ENCODE measurements around the gene ALDOA. TPM values are rescaled to one million over a fixed set of nuclear protein-coding genes. Genes with fewer than 3 reads are reported as not detected.
"Not testable (repeated sequence)": the region's sequence is repeated elsewhere in the genome, so short reads cannot be mapped to it uniquely, and the experiment has no call there.

Gene ALDOA
- total and polyA plus RNA-seq, 2 experiments from 2014 or later, result 397 to 882 TPM

DNA sequence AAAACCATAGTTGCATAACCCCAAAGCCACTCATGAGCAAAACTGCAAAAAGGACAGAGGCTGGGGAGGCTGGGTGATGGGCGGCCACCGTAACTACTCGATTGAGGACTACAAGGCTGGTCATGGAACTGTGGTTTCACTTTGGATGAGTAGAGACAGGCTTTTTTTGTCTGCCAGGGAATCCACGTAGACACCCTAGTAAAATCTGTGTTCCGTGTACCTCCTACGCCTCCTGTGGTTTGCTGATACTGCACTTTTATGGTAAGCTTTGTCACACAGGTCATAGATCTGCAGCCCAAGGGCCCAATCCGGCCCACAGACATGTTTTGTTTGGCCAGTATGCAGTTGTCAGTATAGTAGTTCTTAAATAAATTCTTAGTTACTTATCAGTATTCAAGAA, 32.3 kb upstream of the ALDOA start:
- no peak overlapping the region for H2AFZ ChIP-seq
- H3K27me3 ChIP-seq, result peaks cover 54% of the 10 kb centered on the region
- DNase-seq (ENCODE audit: low spot score), result no peak
- H3K4me3 ChIP-seq, result no peak overlapping the region
- H3K4me1 ChIP-seq (ENCODE audit: insufficient read depth), result peaks cover 7% of the 10 kb centered on the region
- H3K36me3 ChIP-seq (replicated peaks; ENCODE audit: insufficient read depth, low read depth), result no peaks in the 10 kb centered on the region
- H3K9me2 ChIP-seq (replicated peaks; ENCODE audit: insufficient read depth), result no peaks in the 10 kb centered on the region
- no peak for TF ChIP-seq EZH2phosphoT487 (IDR thresholded peaks at IDR 0.05; ENCODE audit: low read depth, severe bottlenecking, unreplicated experiment)
- TF ChIP-seq EZH2 (IDR thresholded peaks at IDR 0.05; ENCODE audit: borderline replicate concordance), result no peak
- TF ChIP-seq, protein P1, sequence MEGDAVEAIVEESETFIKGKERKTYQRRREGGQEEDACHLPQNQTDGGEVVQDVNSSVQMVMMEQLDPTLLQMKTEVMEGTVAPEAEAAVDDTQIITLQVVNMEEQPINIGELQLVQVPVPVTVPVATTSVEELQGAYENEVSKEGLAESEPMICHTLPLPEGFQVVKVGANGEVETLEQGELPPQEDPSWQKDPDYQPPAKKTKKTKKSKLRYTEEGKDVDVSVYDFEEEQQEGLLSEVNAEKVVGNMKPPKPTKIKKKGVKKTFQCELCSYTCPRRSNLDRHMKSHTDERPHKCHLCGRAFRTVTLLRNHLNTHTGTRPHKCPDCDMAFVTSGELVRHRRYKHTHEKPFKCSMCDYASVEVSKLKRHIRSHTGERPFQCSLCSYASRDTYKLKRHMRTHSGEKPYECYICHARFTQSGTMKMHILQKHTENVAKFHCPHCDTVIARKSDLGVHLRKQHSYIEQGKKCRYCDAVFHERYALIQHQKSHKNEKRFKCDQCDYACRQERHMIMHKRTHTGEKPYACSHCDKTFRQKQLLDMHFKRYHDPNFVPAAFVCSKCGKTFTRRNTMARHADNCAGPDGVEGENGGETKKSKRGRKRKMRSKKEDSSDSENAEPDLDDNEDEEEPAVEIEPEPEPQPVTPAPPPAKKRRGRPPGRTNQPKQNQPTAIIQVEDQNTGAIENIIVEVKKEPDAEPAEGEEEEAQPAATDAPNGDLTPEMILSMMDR (IDR thresholded peaks at IDR 0.05; ENCODE audit: poor library complexity), result no peak
- no peaks in the 10 kb centered on the region for H4K20me1 ChIP-seq (ENCODE audit: insufficient read depth, poor library complexity, severe bottlenecking)
- no peaks in the 10 kb centered on the region for H3K9me3 ChIP-seq (ENCODE audit: low read depth)
- WGBS (ENCODE audit: low lambda C conversion rate, missing lambda C conversion rate), result 79% methylated on average over 7 of the region's 7 CpGs
- H3K27ac ChIP-seq, result no peak overlapping the region
- no peak overlapping the region for H3K4me2 ChIP-seq
- no peaks in the 10 kb centered on the region for H3K79me2 ChIP-seq

DNA sequence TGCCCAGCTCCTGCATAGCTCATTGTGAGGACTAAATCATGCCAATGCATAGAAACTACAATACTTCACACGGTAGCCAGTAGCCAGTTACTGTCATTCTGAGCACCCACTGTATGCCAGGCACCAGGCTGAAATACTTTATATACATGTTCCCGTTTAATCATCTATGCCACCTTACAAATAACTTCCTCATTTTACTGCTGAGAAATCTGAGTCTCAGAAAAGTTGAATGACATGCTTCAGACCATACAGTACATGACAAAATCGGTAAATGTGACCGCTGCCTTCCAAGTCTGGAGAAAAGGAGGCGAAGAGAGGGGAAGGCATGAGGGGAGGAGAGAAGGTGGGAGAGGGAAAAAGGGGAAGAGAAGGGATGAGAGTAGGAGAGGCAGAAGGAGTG, 25.3 kb upstream of the ALDOA start:
- Histone ChIP-seq H3K9me3 (ENCODE audit: low read depth) (no peaks in the 10 kb centered on the region), H3K4me3 (no peak overlapping the region), H3K4me1 (ENCODE audit: insufficient read depth) (no peaks in the 10 kb centered on the region), H2AFZ (no peak overlapping the region), H3K27me3 (peaks cover 4% of the 10 kb centered on the region), H4K20me1 (ENCODE audit: insufficient read depth, poor library complexity, severe bottlenecking) (no peaks in the 10 kb centered on the region), H3K79me2 (no peaks in the 10 kb centered on the region), H3K27ac (no peak overlapping the region), H3K9me2 (replicated peaks; ENCODE audit: insufficient read depth) (no peaks in the 10 kb centered on the region), H3K36me3 (replicated peaks; ENCODE audit: insufficient read depth, low read depth) (no peaks in the 10 kb centered on the region), H3K4me2 (no peak overlapping the region)
- no peak for TF ChIP-seq EZH2phosphoT487 (IDR thresholded peaks at IDR 0.05; ENCODE audit: low read depth, severe bottlenecking, unreplicated experiment)
- no peak for TF ChIP-seq EZH2 (IDR thresholded peaks at IDR 0.05; ENCODE audit: borderline replicate concordance)
- TF ChIP-seq, protein P1 (IDR thresholded peaks at IDR 0.05; ENCODE audit: poor library complexity), result no peak
- DNase-seq (ENCODE audit: low spot score), result no peak
- WGBS (ENCODE audit: low lambda C conversion rate, missing lambda C conversion rate), result 84% methylated on average over 5 of the region's 5 CpGs

DNA sequence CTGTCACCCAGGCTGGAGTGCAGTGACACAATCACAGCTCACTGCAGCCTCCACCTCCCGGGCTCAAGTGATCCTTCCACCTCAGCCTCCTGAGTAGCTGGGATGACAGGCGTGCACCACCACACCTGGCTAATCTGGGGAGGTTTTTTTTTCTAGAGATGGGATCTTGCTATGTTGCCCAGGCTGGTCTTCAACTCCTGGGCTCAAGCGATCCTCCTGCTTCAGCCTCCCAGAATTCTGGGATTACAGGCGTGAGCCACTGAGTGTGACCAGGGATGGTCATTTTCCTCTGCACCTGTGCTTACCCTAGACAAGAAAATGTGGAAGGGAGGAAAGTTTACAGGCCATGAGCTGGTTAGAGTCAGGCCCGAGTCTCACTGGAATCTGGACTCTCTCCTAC, 24.9 kb upstream of the ALDOA start:
- H3K79me2 ChIP-seq, result not testable (repeated sequence)

DNA sequence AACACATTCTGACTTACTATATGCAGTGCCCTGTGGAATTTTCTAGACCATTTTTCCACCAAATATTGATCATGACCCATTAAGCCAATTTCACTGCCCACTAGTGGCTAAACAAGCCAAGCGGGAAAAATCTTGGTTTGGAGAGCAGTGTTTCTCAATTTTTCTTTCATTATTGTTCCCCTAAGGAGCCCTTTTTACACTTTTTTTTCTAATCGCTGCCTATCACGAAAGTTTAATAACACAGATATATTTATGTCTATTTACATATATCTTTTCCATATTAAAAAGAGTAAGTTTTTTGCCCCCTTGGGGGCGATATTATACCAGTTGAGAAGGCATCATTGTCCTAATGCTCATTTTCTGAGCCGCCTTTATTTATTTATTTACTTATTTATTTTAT, 23.7 kb upstream of the ALDOA start:
- Histone ChIP-seq H3K9me3 (ENCODE audit: low read depth) (no peaks in the 10 kb centered on the region), H3K27me3 (no peaks in the 10 kb centered on the region), H4K20me1 (ENCODE audit: insufficient read depth, poor library complexity, severe bottlenecking) (no peaks in the 10 kb centered on the region), H3K79me2 (no peaks in the 10 kb centered on the region), H3K4me1 (ENCODE audit: insufficient read depth) (no peaks in the 10 kb centered on the region), H3K9me2 (replicated peaks; ENCODE audit: insufficient read depth) (no peaks in the 10 kb centered on the region), H3K4me2 (no peak overlapping the region), H3K4me3 (no peak overlapping the region), H3K27ac (no peak overlapping the region), H2AFZ (no peak overlapping the region), H3K36me3 (replicated peaks; ENCODE audit: insufficient read depth, low read depth) (no peaks in the 10 kb centered on the region)
- 51% methylated on average over 5 of the region's 5 CpGs for WGBS (ENCODE audit: low lambda C conversion rate, missing lambda C conversion rate)
- TF ChIP-seq EZH2 (IDR thresholded peaks at IDR 0.05; ENCODE audit: borderline replicate concordance), result no peak
- TF ChIP-seq, protein P1 (IDR thresholded peaks at IDR 0.05; ENCODE audit: poor library complexity), result peak; percentile 54
- TF ChIP-seq EZH2phosphoT487 (IDR thresholded peaks at IDR 0.05; ENCODE audit: low read depth, severe bottlenecking, unreplicated experiment), result no peak
- DNase-seq (ENCODE audit: low spot score), result no peak

More for the DNA sequence above, 24.9 kb upstream of the ALDOA start:
- H3K4me1 ChIP-seq (ENCODE audit: insufficient read depth); H3K9me2 ChIP-seq (replicated peaks; ENCODE audit: insufficient read depth); H3K9me3 ChIP-seq (ENCODE audit: low read depth); DNase-seq (ENCODE audit: low spot score); H4K20me1 ChIP-seq (ENCODE audit: insufficient read depth, poor library complexity, severe bottlenecking); H3K27ac ChIP-seq; H3K36me3 ChIP-seq (replicated peaks; ENCODE audit: insufficient read depth, low read depth); H3K4me3 ChIP-seq; H2AFZ ChIP-seq; H3K27me3 ChIP-seq; H3K4me2 ChIP-seq: not testable (repeated sequence)
- WGBS (ENCODE audit: low lambda C conversion rate, missing lambda C conversion rate), result 87% methylated on average over 5 of the region's 5 CpGs

All from hepatocyte (in vitro differentiated cells).